IPS DF 6.9 (cell line): ENCODE data around the gene UPF3B.
"Not testable (repeated sequence)": the region's sequence is repeated elsewhere in the genome, so short reads cannot be mapped to it uniquely, and the experiment has no call there.

Experiments used
- DNase-seq: peaks from one replicate; pipeline ENCODE4 v3.0.0-alpha.2; 2013; ENCODE audit warnings: low read depth, low spot score
- H3K27ac ChIP-seq: one replicate; pipeline ENCODE4 v1.5.1; 2013; ENCODE audit warnings: low read length, control low read depth
- H3K27me3 ChIP-seq: 2 replicates; pipeline ENCODE4 v1.6.1; 2013; ENCODE audit warnings: mild to moderate bottlenecking, low read length; ENCODE audit not compliant: control insufficient read depth, insufficient read depth
- H3K36me3 ChIP-seq: 2 replicates; pipeline ENCODE4 v1.6.1; 2013; ENCODE audit warnings: low read length; ENCODE audit not compliant: control insufficient read depth, insufficient read depth
- H3K4me1 ChIP-seq: 2 replicates; pipeline ENCODE4 v1.6.1; 2013; ENCODE audit warnings: low read length; ENCODE audit not compliant: control insufficient read depth, insufficient read depth
- H3K4me3 ChIP-seq: 2 replicates; pipeline ENCODE4 v1.5.1; 2013; ENCODE audit warnings: mild to moderate bottlenecking, low read length
- H3K9me3 ChIP-seq: 2 replicates; pipeline ENCODE4 v1.6.1; 2013; ENCODE audit warnings: low read length, inconsistent platforms; ENCODE audit not compliant: control insufficient read depth, insufficient read depth
- WGBS: extraction: QIAGEN DNeasy Blood & Tissue Kit; methylation state at CpG from one replicate; pipeline ENCODE4 v1.1.7; 2013; ENCODE audit warnings: mixed read lengths, missing lambda C conversion rate; ENCODE audit not compliant: insufficient read length, insufficient coverage; 5-methylcytosine and 5-hydroxymethylcytosine counted together

The UPF3B gene

GRCh38 chrX:119852382-119853353 is at the start of gene UPF3B:
Gene UPF3B, minus strand, starts transcription at chrX:119852963. Its CDS starts 35 bp downstream, at chrX:119852928.
- 100% methylated on average over 2 of the region's 54 CpGs for WGBS
- Histone ChIP-seq H3K27me3 (no peaks in the 10 kb centered on the region), H3K9me3 (no peaks in the 10 kb centered on the region), H3K4me1 (no peaks in the 10 kb centered on the region), H3K27ac (no peak within 1 kb of the TSS), H3K36me3 (no peaks in the 10 kb centered on the region), H3K4me3 (peak within 1 kb of the TSS; percentile 97; the same call in 1 of the 2 replicates)
- peak; percentile 85 for DNase-seq

- Histone ChIP-seq H3K4me1 (no peaks in the 10 kb centered on the region), H3K9me3 (no peaks in the 10 kb centered on the region), H3K27ac (no peak overlapping the region), H3K36me3 (no peaks in the 10 kb centered on the region), H3K27me3 (no peaks in the 10 kb centered on the region), H3K4me3 (no peak overlapping the region)
- DNase-seq = no peak
- WGBS = no CpG with 5 or more reads among the region's 1 CpG
Measured at GRCh38 chrX:119900976-119901375, 48.2 kb upstream of the UPF3B start.

GRCh38 chrX:119899125-119899524 is 46.4 kb upstream of the UPF3B start:
- no peak overlapping the region for H3K27ac ChIP-seq

GRCh38 chrX:119895843-119896326 is 43.1 kb upstream of the UPF3B start, which contains the start of gene AKAP14:
Gene AKAP14, plus strand, starts transcription at chrX:119895893. Its CDS starts 7,331 bp downstream, at chrX:119903224.
- Histone ChIP-seq H3K36me3 (no peaks in the 10 kb centered on the region), H3K9me3 (no peaks in the 10 kb centered on the region), H3K27me3 (no peaks in the 10 kb centered on the region), H3K4me1 (no peaks in the 10 kb centered on the region), H3K4me3 (no peak within 1 kb of the TSS), H3K27ac (no peak within 1 kb of the TSS)
- no CpG with 5 or more reads among the region's 4 CpGs for WGBS
- no peak for DNase-seq

More at GRCh38 chrX:119899125-119899524, 46.4 kb upstream of the UPF3B start:
- no peaks in the 10 kb centered on the region for H3K4me1 ChIP-seq
- no peak for DNase-seq
- H3K27me3 ChIP-seq = no peaks in the 10 kb centered on the region
- no peaks in the 10 kb centered on the region for H3K9me3 ChIP-seq
- H3K4me3 ChIP-seq = no peak overlapping the region
- WGBS = no CpG with 5 or more reads among the region's 2 CpGs
- H3K36me3 ChIP-seq = no peaks in the 10 kb centered on the region

GRCh38 chrX:119891961-119892692 is 39.4 kb upstream of the UPF3B start:
- no CpG with 5 or more reads among the region's 16 CpGs for WGBS
- not testable (repeated sequence) for H3K9me3 ChIP-seq, H3K4me1 ChIP-seq, H3K27ac ChIP-seq, DNase-seq, H3K4me3 ChIP-seq, H3K36me3 ChIP-seq, H3K27me3 ChIP-seq

GRCh38 chrX:119890626-119891025 is 37.9 kb upstream of the UPF3B start:
- H3K4me3 ChIP-seq, H3K9me3 ChIP-seq, H3K27me3 ChIP-seq, H3K4me1 ChIP-seq, DNase-seq, H3K27ac ChIP-seq, H3K36me3 ChIP-seq: not testable (repeated sequence)
- no CpG with 5 or more reads among the region's 36 CpGs for WGBS

GRCh38 chrX:119887721-119888425 is 35.1 kb upstream of the UPF3B start:
- no peaks in the 10 kb centered on the region for H3K9me3 ChIP-seq
- WGBS = no CpG with 5 or more reads among the region's 40 CpGs
- H3K4me1 ChIP-seq = no peaks in the 10 kb centered on the region
- no peak overlapping the region for H3K27ac ChIP-seq
- DNase-seq = no peak
- no peaks in the 10 kb centered on the region for H3K27me3 ChIP-seq
- H3K36me3 ChIP-seq = no peaks in the 10 kb centered on the region
- H3K4me3 ChIP-seq = peak overlapping the region; percentile 73; the same call in 1 of the 2 replicates

- H3K4me3 ChIP-seq = no peak overlapping the region
- no peaks in the 10 kb centered on the region for H3K9me3 ChIP-seq
- no peaks in the 10 kb centered on the region for H3K27me3 ChIP-seq
- no peak for DNase-seq
- no peak overlapping the region for H3K27ac ChIP-seq
- H3K36me3 ChIP-seq = no peaks in the 10 kb centered on the region
- H3K4me1 ChIP-seq = no peaks in the 10 kb centered on the region
- no CpG with 5 or more reads among the region's 11 CpGs for WGBS
Measured at GRCh38 chrX:119885554-119886428, 33.0 kb upstream of the UPF3B start.

GRCh38 chrX:119880552-119881437 is 28.0 kb upstream of the UPF3B start:
- no CpG with 5 or more reads among the region's 11 CpGs for WGBS
- H3K36me3 ChIP-seq = no peaks in the 10 kb centered on the region
- no peak for DNase-seq
- H3K27me3 ChIP-seq = no peaks in the 10 kb centered on the region
- no peaks in the 10 kb centered on the region for H3K9me3 ChIP-seq
- H3K4me3 ChIP-seq = no peak overlapping the region
- no peaks in the 10 kb centered on the region for H3K4me1 ChIP-seq
- H3K27ac ChIP-seq = no peak overlapping the region
